T-helper 2 cell treated with Interferon-gamma antibody and Interleukin-4, amounts not matched to agents 5 μg/mL and 100 μg/mL, for 36 hours (primary cell): ENCODE data around the gene SMC4.
A peak's percentile ranks its signal among the peaks of the same experiment; 100 is the strongest.
"Not testable (repeated sequence)": the region's sequence is repeated elsewhere in the genome, so short reads cannot be mapped to it uniquely, and the experiment has no call there.

Source experiments
- DNase-seq: peaks from one replicate; pipeline ENCODE4 v3.0.0; 2021; ENCODE audit warnings: low spot score
- H3K27ac Mint-ChIP-seq: one replicate; pipeline ENCODE4 v1.8.0; 2021; ENCODE audit warnings: mild to moderate bottlenecking, mixed read lengths
- H3K27me3 Mint-ChIP-seq: one replicate; pipeline ENCODE4 v1.8.0; 2021; ENCODE audit warnings: low read depth, mixed read lengths
- H3K36me3 Mint-ChIP-seq: one replicate; pipeline ENCODE4 v1.8.0; 2021; ENCODE audit warnings: low read depth, mixed read lengths
- H3K4me1 Mint-ChIP-seq: one replicate; pipeline ENCODE4 v1.8.0; 2021; ENCODE audit warnings: low read depth, mixed read lengths
- H3K4me3 Mint-ChIP-seq: one replicate; pipeline ENCODE4 v1.8.0; 2022; ENCODE audit warnings: mild to moderate bottlenecking, moderate library complexity, mixed read lengths
- H3K9me3 Mint-ChIP-seq: one replicate; pipeline ENCODE4 v1.8.0; 2021; ENCODE audit warnings: mixed read lengths

The SMC4 gene

DNA sequence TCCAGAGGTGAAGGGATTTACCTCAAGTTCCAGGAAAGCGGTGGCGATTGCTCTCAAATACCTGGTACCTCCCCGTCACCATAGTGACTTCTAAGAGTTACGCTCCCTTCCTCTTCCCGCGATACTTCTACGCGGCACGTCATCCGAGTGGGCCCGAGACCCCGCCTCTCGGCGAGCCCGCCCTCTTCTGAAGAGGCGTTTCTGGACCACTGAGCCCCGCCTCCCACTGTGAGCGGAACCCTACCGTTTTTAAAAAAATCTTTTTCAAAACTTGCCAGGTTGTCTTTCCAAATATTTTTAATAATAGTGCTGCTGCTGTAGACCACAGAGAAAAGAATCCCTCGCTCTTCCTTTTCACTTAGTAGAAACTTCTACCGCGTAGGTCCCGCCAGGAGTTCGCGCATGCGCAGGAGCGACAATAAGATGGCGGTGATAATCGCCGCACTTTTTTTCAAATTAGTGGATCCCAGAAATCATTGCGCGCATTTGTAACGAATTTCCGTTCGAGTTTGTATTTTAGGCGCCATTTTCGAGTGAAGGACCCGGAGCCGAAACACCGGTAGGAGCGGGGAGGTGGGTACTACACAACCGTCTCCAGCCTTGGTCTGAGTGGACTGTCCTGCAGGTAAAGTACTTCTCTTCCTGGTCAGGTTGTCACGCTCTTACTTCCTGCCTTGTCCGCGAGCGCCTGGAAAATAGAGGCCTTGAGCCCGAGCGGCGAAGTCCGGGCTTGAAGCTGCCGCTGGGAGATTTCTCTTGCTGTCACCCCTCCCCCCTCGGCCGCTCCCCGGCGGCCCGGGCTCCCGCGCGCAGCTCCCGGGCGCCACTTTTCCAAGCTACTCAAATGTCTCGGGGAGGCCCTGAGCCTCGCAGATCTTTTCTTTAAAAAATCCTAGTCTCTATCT lies at the start of gene SMC4, which contains the start of gene IFT80:
TSS of gene SMC4 (plus strand) at position 526 of the 905 bp plus-strand sequence. CDS start 1,177 bp downstream, outside the sequence.
TSS of gene IFT80 (minus strand) at position 101 of the 905 bp plus-strand sequence. CDS start 14,625 bp downstream, outside the sequence.
- Mint-ChIP-seq H3K27me3 (peaks cover 4% of the 10 kb centered on the region), H3K4me3 (peak within 1 kb of the TSS; percentile 99), H3K4me1 (peaks cover 40% of the 10 kb centered on the region), H3K9me3 (no peaks in the 10 kb centered on the region), H3K27ac (peak within 1 kb of the TSS; percentile 99), H3K36me3 (peaks cover 39% of the 10 kb centered on the region)
- DNase-seq: peak; percentile 94

DNA sequence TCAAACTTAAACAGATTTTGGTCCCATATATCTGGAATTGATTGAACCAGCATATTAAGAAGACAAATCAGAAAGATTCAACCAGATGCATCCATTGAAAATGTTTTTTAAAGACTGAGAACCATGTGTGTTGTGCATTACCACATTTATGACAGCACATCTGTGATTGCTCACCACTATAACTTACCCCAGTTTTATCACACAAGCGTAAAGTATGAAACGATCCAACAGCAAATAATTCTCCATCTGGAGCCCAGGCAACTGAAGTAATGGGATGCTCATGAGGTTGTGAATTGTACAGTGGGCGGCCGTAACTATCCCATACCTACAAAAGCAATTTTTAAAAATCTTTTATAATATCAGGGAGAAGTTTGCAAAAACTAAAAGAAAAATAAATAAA lies 43.6 kb upstream of the SMC4 start:
- H3K4me1 Mint-ChIP-seq: peaks cover 1% of the 10 kb centered on the region
- DNase-seq: no peak
- H3K27me3 Mint-ChIP-seq: no peaks in the 10 kb centered on the region
- H3K9me3 Mint-ChIP-seq: no peaks in the 10 kb centered on the region
- no peak overlapping the region for H3K4me3 Mint-ChIP-seq
- no peak overlapping the region for H3K27ac Mint-ChIP-seq
- peaks cover 15% of the 10 kb centered on the region for H3K36me3 Mint-ChIP-seq

- not testable (repeated sequence) for H3K4me1 Mint-ChIP-seq, H3K4me3 Mint-ChIP-seq, H3K27me3 Mint-ChIP-seq, H3K27ac Mint-ChIP-seq, H3K9me3 Mint-ChIP-seq, DNase-seq
- peaks cover 40% of the 10 kb centered on the region for H3K36me3 Mint-ChIP-seq
Measured at GRCh38 chr3:160362896-160363295, 36.6 kb upstream of the SMC4 start.

GRCh38 chr3:160365869-160366522 lies 33.5 kb upstream of the SMC4 start:
- Mint-ChIP-seq H3K9me3 (no peaks in the 10 kb centered on the region), H3K36me3 (peaks cover 30% of the 10 kb centered on the region), H3K27me3 (no peaks in the 10 kb centered on the region), H3K4me1 (peaks cover 15% of the 10 kb centered on the region), H3K4me3 (no peak overlapping the region), H3K27ac (no peak overlapping the region)
- no peak for DNase-seq

- DNase-seq: no peak
- Mint-ChIP-seq H3K27ac (peak overlapping the region; percentile 15), H3K36me3 (peaks cover 19% of the 10 kb centered on the region), H3K4me3 (no peak overlapping the region), H3K4me1 (peaks cover 15% of the 10 kb centered on the region), H3K9me3 (no peaks in the 10 kb centered on the region), H3K27me3 (no peaks in the 10 kb centered on the region)
Measured at GRCh38 chr3:160368804-160369203, 30.6 kb upstream of the SMC4 start.

DNA sequence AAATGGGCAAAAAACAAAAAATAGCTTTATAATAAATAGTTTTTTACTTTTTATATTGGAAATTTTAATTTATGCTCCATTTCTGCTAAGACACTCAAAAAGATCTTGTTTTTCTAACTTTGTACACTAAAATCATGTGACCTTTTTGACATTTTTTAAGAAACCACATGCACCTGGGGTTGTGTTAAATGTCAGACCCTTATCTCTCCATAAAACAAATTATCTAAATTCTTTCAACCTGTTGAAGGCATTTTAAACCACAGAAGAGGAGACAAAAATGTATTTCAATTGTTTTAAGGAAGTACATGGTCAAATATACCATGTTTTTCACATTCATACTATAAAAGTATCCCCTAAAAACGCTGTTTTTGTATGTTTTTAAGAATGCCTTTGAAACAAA lies 29.7 kb upstream of the SMC4 start:
- Mint-ChIP-seq H3K36me3 (peaks cover 24% of the 10 kb centered on the region), H3K9me3 (no peaks in the 10 kb centered on the region), H3K27me3 (no peaks in the 10 kb centered on the region), H3K27ac (peak overlapping the region; percentile 62), H3K4me3 (peak overlapping the region; percentile 28), H3K4me1 (peaks cover 15% of the 10 kb centered on the region)
- DNase-seq: no peak

- no peaks in the 10 kb centered on the region for H3K27me3 Mint-ChIP-seq
- peaks cover 15% of the 10 kb centered on the region for H3K4me1 Mint-ChIP-seq
- no peaks in the 10 kb centered on the region for H3K9me3 Mint-ChIP-seq
- no peak for DNase-seq
- no peak overlapping the region for H3K4me3 Mint-ChIP-seq
- H3K27ac Mint-ChIP-seq: no peak overlapping the region
- peaks cover 22% of the 10 kb centered on the region for H3K36me3 Mint-ChIP-seq
Measured at GRCh38 chr3:160370987-160371857, 28.2 kb upstream of the SMC4 start.

DNA sequence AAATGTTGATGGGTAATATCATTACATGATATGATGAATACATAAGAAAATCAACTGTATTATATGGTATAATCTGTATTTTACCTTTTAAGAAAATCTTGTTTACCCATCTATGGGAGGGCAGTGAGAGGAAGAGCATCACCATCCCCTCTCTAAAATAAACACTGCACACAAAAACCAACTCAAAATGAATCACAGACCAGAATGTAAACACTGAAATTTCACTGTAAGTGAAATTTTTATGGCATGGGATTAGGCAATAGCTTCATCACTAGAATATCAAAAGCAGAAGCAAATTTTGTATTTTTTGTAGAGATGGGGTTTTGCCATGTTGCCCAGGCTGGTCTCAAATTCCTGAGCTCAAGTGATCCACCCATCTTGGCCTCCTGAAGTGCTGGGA lies 26.7 kb upstream of the SMC4 start:
- Mint-ChIP-seq H3K27me3 (no peaks in the 10 kb centered on the region), H3K27ac (no peak overlapping the region), H3K4me1 (peaks cover 15% of the 10 kb centered on the region), H3K4me3 (no peak overlapping the region), H3K36me3 (peaks cover 21% of the 10 kb centered on the region), H3K9me3 (no peaks in the 10 kb centered on the region)
- DNase-seq: no peak

GRCh38 chr3:160373655-160374054 lies 25.8 kb upstream of the SMC4 start:
- Mint-ChIP-seq H3K4me3 (no peak overlapping the region), H3K9me3 (no peaks in the 10 kb centered on the region), H3K27me3 (no peaks in the 10 kb centered on the region), H3K36me3 (peaks cover 21% of the 10 kb centered on the region), H3K4me1 (peaks cover 12% of the 10 kb centered on the region), H3K27ac (no peak overlapping the region)
- no peak for DNase-seq

- no peak overlapping the region for H3K27ac Mint-ChIP-seq
- H3K4me3 Mint-ChIP-seq: no peak overlapping the region
- no peak for DNase-seq
- no peaks in the 10 kb centered on the region for H3K27me3 Mint-ChIP-seq
- peaks cover 23% of the 10 kb centered on the region for H3K36me3 Mint-ChIP-seq
- H3K4me1 Mint-ChIP-seq: peaks cover 10% of the 10 kb centered on the region
- no peaks in the 10 kb centered on the region for H3K9me3 Mint-ChIP-seq
Measured at GRCh38 chr3:160374472-160374871, 25.0 kb upstream of the SMC4 start.

- peaks cover 23% of the 10 kb centered on the region for H3K36me3 Mint-ChIP-seq
- H3K4me1 Mint-ChIP-seq: peaks cover 8% of the 10 kb centered on the region
- H3K27ac Mint-ChIP-seq: no peak overlapping the region
- no peak overlapping the region for H3K4me3 Mint-ChIP-seq
- H3K9me3 Mint-ChIP-seq: no peaks in the 10 kb centered on the region
- no peak for DNase-seq
- H3K27me3 Mint-ChIP-seq: no peaks in the 10 kb centered on the region
Measured at GRCh38 chr3:160374925-160375324, 24.5 kb upstream of the SMC4 start.

DNA sequence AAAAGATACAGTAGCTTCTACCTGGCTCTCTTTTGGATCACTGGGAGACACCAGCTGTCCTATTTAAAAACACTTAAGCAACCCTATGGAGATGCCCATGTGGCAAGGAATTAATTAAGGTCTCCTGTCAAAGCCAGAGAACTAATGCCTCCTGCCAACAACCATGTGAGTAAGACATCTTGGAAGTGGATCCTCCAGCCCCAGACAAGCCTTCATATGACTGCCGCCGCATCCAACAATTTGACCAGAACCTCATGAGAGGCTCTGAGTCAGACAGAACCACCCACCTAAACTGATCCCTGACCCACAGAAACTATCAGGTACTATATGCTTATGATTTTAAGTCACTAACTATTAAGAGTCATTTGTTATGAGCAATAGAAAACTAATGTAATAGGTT lies 22.8 kb upstream of the SMC4 start:
- Mint-ChIP-seq H3K27me3 (no peaks in the 10 kb centered on the region), H3K4me1 (peaks cover 2% of the 10 kb centered on the region), H3K9me3 (no peaks in the 10 kb centered on the region), H3K27ac (no peak overlapping the region), H3K36me3 (peaks cover 21% of the 10 kb centered on the region), H3K4me3 (no peak overlapping the region)
- no peak for DNase-seq

- Mint-ChIP-seq H3K4me3 (no peak overlapping the region), H3K9me3 (no peaks in the 10 kb centered on the region), H3K4me1 (peaks cover 5% of the 10 kb centered on the region), H3K27ac (no peak overlapping the region), H3K27me3 (no peaks in the 10 kb centered on the region), H3K36me3 (peaks cover 24% of the 10 kb centered on the region)
- DNase-seq: no peak
Measured at GRCh38 chr3:160378331-160379109, 20.9 kb upstream of the SMC4 start.
